Measurements from ENCODE around the gene IL1RN. TPM values are rescaled to one million over a fixed set of nuclear protein-coding genes. Genes with fewer than 3 reads are reported as not detected.

IL1RN gene
- total and polyA plus RNA-seq, 2 of the 13 experiments (the other 11 are each of a cell fraction or from before 2014, with no cell fraction given), result 21.2 to 101 TPM

DNA sequence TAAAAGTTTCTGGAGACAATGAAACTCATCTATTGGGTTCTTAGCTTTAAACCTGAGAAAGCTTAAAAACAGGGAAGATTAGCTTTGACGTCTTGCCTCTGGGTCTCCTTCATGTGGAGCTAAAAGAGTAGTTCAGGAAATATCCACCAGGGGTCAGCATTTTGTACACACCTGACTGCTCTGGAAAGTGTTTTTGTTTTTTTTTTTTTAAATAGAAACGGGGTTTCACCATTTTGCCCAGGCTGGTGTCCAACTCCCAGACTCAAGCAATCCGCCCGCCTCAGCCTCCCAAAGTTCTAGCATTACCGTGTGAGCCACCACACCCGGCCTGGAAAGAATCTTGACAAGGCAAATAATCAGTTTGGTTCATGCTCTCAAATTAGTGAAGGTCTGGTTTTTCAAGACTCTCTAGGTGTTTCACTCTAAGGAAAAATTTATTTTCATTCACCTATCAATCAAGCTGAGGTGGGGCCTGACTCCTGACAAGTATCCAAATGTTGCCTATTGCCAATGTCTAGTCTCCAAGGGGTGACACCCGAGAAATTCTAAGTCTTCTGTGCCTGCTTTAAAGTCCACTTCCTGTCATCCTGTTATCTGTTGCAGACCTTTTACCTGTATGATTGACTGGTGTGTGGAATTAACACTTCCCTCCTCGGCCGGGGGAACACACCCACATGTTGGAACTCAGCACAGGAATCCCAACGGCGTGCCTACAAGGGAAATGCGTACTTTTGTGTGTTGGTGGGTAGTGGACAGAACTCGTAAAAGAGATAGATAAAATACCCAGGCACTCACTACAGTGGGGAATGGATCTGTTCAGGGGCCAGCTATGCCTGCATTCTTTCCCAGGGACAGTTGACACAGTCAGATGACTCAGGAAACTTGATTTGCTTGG, 11.3 kb downstream of the IL1RN start (continued):
- TF ChIP-seq, protein P1, sequence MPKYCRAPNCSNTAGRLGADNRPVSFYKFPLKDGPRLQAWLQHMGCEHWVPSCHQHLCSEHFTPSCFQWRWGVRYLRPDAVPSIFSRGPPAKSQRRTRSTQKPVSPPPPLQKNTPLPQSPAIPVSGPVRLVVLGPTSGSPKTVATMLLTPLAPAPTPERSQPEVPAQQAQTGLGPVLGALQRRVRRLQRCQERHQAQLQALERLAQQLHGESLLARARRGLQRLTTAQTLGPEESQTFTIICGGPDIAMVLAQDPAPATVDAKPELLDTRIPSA (CRISPR knock-in tag; IDR thresholded peaks at IDR 0.05; ENCODE audit: borderline replicate concordance), result no peak
- TF ChIP-seq KMT2A (CRISPR knock-in tag; IDR thresholded peaks at IDR 0.05), result no peak
- TF ChIP-seq ZNF761 (CRISPR knock-in tag; conservative IDR thresholded peaks at IDR 0.05), result no peak
- TF ChIP-seq, protein P2, sequence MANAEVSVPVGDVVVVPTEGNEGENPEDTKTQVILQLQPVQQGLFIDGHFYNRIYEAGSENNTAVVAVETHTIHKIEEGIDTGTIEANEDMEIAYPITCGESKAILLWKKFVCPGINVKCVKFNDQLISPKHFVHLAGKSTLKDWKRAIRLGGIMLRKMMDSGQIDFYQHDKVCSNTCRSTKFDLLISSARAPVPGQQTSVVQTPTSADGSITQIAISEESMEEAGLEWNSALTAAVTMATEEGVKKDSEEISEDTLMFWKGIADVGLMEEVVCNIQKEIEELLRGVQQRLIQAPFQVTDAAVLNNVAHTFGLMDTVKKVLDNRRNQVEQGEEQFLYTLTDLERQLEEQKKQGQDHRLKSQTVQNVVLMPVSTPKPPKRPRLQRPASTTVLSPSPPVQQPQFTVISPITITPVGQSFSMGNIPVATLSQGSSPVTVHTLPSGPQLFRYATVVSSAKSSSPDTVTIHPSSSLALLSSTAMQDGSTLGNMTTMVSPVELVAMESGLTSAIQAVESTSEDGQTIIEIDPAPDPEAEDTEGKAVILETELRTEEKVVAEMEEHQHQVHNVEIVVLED (CRISPR knock-in tag; IDR thresholded peaks at IDR 0.05; ENCODE audit: borderline replicate concordance), result no peak
- TF ChIP-seq GATAD1 (CRISPR knock-in tag; IDR thresholded peaks at IDR 0.05), result no peak
- no peak for TF ChIP-seq PLRG1 (conservative IDR thresholded peaks at IDR 0.05)
- TF ChIP-seq, protein P3, sequence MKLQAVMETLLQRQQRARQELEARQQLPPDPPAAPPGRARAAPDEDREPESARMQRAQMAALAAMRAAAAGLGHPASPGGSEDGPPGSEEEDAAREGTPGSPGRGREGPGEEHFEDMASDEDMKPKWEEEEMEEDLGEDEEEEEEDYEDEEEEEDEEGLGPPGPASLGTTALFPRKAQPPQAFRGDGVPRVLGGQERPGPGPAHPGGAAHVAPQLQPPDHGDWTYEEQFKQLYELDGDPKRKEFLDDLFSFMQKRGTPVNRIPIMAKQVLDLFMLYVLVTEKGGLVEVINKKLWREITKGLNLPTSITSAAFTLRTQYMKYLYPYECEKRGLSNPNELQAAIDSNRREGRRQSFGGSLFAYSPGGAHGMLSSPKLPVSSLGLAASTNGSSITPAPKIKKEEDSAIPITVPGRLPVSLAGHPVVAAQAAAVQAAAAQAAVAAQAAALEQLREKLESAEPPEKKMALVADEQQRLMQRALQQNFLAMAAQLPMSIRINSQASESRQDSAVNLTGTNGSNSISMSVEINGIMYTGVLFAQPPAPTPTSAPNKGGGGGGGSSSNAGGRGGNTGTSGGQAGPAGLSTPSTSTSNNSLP (IDR thresholded peaks at IDR 0.05; ENCODE audit: low read depth, low read length), result no peak
- TF ChIP-seq SP5 (CRISPR knock-in tag; IDR thresholded peaks at IDR 0.05; ENCODE audit: borderline replicate concordance, low read depth), result no peak
- no peak for TF ChIP-seq HNF4G (IDR thresholded peaks at IDR 0.05; ENCODE audit: borderline replicate concordance, low read depth, low read length)
- 0 out of 2 replicates have a peak, but pooled peaks have one; percentile 11 for TF ChIP-seq HNF4G (CRISPR knock-in tag; IDR thresholded peaks at IDR 0.05; ENCODE audit: borderline replicate concordance, low read depth)
- TF ChIP-seq NCOA2 (CRISPR knock-in tag; IDR thresholded peaks at IDR 0.05), result no peak
- no peak for TF ChIP-seq TARDBP (CRISPR knock-in tag; IDR thresholded peaks at IDR 0.05)
- TF ChIP-seq ZFP41 (CRISPR knock-in tag; IDR thresholded peaks at IDR 0.05; ENCODE audit: borderline replicate concordance), result no peak
- TF ChIP-seq ZNF605 (CRISPR knock-in tag; IDR thresholded peaks at IDR 0.05), result no peak; the same call in 1 of the 2 replicates
- no peak for TF ChIP-seq BRD4 (CRISPR knock-in tag; IDR thresholded peaks at IDR 0.05)
- no peak for TF ChIP-seq ARNT (IDR thresholded peaks at IDR 0.05)
- TF ChIP-seq, protein P4, sequence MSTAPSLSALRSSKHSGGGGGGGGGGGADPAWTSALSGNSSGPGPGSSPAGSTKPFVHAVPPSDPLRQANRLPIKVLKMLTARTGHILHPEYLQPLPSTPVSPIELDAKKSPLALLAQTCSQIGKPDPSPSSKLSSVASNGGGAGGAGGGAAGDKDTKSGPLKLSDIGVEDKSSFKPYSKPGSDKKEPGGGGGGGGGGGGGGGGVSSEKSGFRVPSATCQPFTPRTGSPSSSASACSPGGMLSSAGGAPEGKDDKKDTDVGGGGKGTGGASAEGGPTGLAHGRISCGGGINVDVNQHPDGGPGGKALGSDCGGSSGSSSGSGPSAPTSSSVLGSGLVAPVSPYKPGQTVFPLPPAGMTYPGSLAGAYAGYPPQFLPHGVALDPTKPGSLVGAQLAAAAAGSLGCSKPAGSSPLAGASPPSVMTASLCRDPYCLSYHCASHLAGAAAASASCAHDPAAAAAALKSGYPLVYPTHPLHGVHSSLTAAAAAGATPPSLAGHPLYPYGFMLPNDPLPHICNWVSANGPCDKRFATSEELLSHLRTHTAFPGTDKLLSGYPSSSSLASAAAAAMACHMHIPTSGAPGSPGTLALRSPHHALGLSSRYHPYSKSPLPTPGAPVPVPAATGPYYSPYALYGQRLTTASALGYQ (CRISPR knock-in tag; IDR thresholded peaks at IDR 0.05), result no peak
- 0 out of 2 replicates have a peak, but pooled peaks have one; percentile 20 for TF ChIP-seq ZNF709 (CRISPR knock-in tag; IDR thresholded peaks at IDR 0.05)
- no peak for TF ChIP-seq NAIF1 (CRISPR knock-in tag; IDR thresholded peaks at IDR 0.05; ENCODE audit: borderline replicate concordance)
- TF ChIP-seq ZNF816 (CRISPR knock-in tag; IDR thresholded peaks at IDR 0.05; ENCODE audit: borderline replicate concordance), result no peak
- no peak for TF ChIP-seq CSRNP2 (CRISPR knock-in tag; conservative IDR thresholded peaks at IDR 0.05; ENCODE audit: low read depth)
- no peak for TF ChIP-seq KLF16 (CRISPR knock-in tag; IDR thresholded peaks at IDR 0.05)
- no peak for TF ChIP-seq TBX2 (CRISPR knock-in tag; IDR thresholded peaks at IDR 0.05; ENCODE audit: borderline replicate concordance)
